Skeletal muscle satellite cell (primary cell): ENCODE measurements around the gene NAALADL2.
"Not testable (repeated sequence)": the region's sequence is repeated elsewhere in the genome, so short reads cannot be mapped to it uniquely, and the experiment has no call there.

Experiments used
- H3K27me3 ChIP-seq: 2 replicates; pipeline ENCODE4 v1.7.0; 2013; ENCODE audit warnings: low read length; ENCODE audit not compliant: control insufficient read depth, insufficient read depth
- H3K36me3 ChIP-seq: 2 replicates; pipeline ENCODE4 v1.7.0; 2013; ENCODE audit warnings: mild to moderate bottlenecking, control low read depth, low read length; ENCODE audit not compliant: insufficient read depth
- H3K4me1 ChIP-seq: 2 replicates; pipeline ENCODE4 v1.7.0; 2013; ENCODE audit warnings: low read length; ENCODE audit not compliant: control insufficient read depth, insufficient read depth
- H3K4me2 ChIP-seq: 2 replicates; pipeline ENCODE4 v1.7.0; 2013; ENCODE audit warnings: mild to moderate bottlenecking, low read length
- H3K4me3 ChIP-seq: 2 replicates; pipeline ENCODE4 v1.7.0; 2013; ENCODE audit warnings: low read length
- H3K9ac ChIP-seq: 2 replicates; pipeline ENCODE4 v1.7.0; 2013; ENCODE audit warnings: mild to moderate bottlenecking, low read depth, low read length, moderate library complexity
- H3K9me3 ChIP-seq: replicated peaks from 2 replicates; pipeline ENCODE4 v1.7.0; 2013; ENCODE audit warnings: mild to moderate bottlenecking, control low read depth, low read length

The NAALADL2 gene

DNA sequence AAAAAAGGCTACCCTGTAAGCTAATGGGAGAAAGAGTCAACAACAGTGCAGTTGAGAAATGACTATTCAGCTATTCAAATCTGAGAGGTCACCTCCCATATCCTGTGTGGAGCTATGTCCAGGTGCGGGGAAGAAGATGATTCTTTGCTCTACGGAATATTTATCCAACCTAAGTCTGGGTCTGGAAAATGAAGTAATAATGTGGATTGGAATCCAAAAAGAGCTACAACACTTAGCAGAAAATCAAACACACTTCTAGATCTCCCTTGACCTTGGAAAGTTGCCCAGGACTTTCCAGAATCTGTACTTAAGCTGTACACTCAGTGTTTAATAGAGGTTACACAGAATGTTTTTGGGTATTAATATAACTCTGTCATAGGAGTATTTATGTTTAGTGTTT is 251.9 kb downstream of the NAALADL2 start:
- Histone ChIP-seq H3K27me3 (no peaks in the 10 kb centered on the region), H3K36me3 (no peaks in the 10 kb centered on the region), H3K9me3 (no peaks in the 10 kb centered on the region), H3K4me2 (no peak overlapping the region), H3K4me1 (peaks cover 8% of the 10 kb centered on the region), H3K4me3 (no peak overlapping the region), H3K9ac (no peak overlapping the region)

DNA sequence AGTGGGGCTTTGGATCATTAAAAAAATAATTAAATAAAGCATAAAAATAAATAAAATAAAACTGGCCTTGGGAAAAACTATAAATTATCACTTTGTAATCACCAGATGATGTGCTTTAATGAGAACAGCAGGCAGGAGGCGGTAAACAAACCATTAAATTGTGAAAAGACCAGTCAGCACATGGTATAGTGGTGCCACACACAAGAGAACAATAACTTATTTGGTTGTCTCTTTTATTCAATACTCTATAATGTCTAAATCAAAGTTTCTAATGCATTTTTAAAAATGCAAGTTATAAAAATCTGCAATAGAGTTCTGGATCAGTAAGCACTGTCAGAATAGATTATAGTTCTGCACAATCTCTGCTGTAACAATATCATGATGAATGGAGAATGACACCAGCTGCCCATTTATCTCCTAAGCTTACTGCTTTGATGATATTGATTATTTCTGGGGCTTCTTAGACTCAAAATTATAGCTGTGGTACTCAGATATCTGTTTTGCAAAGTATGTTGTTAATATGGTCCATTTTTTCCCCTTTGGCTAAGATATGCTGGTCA is 259.3 kb downstream of the NAALADL2 start:
- Histone ChIP-seq H3K9me3 (no peaks in the 10 kb centered on the region), H3K9ac (no peak overlapping the region), H3K4me2 (no peak overlapping the region), H3K4me3 (no peak overlapping the region), H3K4me1 (no peaks in the 10 kb centered on the region), H3K36me3 (no peaks in the 10 kb centered on the region), H3K27me3 (no peaks in the 10 kb centered on the region)

DNA sequence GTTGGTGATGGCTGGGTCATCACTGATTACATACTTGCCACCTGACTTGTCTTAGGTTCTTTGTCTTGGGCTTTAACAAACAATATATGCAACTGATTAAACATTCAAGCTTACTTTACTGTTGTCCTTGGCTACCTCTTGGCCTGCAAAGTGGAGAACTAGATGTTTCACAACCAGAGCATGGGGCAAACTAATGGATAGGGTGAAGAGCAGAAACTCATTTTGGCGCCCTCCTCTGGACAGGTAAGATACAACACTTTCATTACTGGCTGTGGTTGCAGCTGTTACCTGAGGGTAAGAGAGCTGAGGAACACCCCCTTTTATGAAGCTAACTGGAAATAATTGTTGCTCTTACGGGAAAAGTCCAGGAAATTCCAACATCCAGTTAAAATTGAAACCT is 262.1 kb downstream of the NAALADL2 start:
- no peaks in the 10 kb centered on the region for H3K36me3 ChIP-seq
- no peak overlapping the region for H3K9ac ChIP-seq
- H3K9me3 ChIP-seq, result no peaks in the 10 kb centered on the region
- H3K4me1 ChIP-seq, result no peaks in the 10 kb centered on the region
- no peak overlapping the region for H3K4me3 ChIP-seq
- no peaks in the 10 kb centered on the region for H3K27me3 ChIP-seq
- H3K4me2 ChIP-seq, result no peak overlapping the region

GRCh38 chr3:175127075-175127662 is 268.0 kb downstream of the NAALADL2 start:
- no peaks in the 10 kb centered on the region for H3K36me3 ChIP-seq
- H3K9me3 ChIP-seq, result no peaks in the 10 kb centered on the region
- H3K4me3 ChIP-seq, result no peak overlapping the region
- no peaks in the 10 kb centered on the region for H3K4me1 ChIP-seq
- H3K4me2 ChIP-seq, result no peak overlapping the region
- H3K9ac ChIP-seq, result no peak overlapping the region
- H3K27me3 ChIP-seq, result no peaks in the 10 kb centered on the region

DNA sequence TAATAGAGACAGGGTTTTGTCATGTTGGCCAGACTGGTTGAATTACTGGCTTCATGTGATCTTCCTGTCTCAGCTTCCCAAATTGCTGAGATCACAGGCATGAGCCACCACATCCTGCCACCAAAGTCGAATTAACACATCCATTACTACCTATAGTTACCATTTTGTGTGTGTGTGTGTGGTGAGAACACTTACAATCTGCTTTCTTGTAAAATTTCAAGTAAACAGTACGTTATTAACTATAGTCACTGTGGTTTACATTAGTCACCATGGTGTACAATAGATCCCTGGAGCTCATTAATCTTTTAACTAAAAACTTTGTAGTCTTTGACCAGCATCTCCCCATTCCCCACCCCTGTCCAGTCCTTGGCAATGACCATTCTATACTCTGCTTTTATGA is 270.0 kb downstream of the NAALADL2 start:
- H3K27me3 ChIP-seq, result no peaks in the 10 kb centered on the region
- no peak overlapping the region for H3K4me2 ChIP-seq
- no peaks in the 10 kb centered on the region for H3K36me3 ChIP-seq
- H3K9me3 ChIP-seq, result no peaks in the 10 kb centered on the region
- no peak overlapping the region for H3K4me3 ChIP-seq
- no peaks in the 10 kb centered on the region for H3K4me1 ChIP-seq
- H3K9ac ChIP-seq, result no peak overlapping the region

GRCh38 chr3:175129571-175129970 is 270.4 kb downstream of the NAALADL2 start:
- no peaks in the 10 kb centered on the region for H3K36me3 ChIP-seq
- H3K27me3 ChIP-seq, result no peaks in the 10 kb centered on the region

DNA sequence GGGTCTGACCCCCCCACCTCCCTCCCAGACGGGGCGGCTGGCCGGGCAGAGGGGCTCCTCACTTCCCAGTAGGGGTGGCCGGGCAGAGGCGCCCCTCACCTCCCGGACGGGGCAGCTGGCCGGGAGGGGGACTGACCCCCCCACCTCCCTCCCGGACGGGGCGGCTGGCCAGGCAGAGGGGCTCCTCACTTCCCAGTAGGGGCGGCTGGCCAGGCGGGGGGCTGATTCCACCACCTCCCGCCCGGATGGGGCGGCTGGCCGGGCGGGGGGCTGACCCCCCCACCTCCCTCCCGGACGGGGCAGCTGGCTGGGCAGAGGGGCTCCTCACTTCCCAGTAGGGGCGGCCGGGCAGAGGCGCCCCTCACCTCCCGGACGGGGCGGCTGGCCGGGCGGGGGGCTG is 272.7 kb downstream of the NAALADL2 start:
- not testable (repeated sequence) for H3K4me2 ChIP-seq

More at GRCh38 chr3:175129571-175129970, 270.4 kb downstream of the NAALADL2 start:
- Histone ChIP-seq H3K4me1 (no peaks in the 10 kb centered on the region), H3K4me3 (no peak overlapping the region), H3K9me3 (no peaks in the 10 kb centered on the region), H3K9ac (no peak overlapping the region), H3K4me2 (no peak overlapping the region)

DNA sequence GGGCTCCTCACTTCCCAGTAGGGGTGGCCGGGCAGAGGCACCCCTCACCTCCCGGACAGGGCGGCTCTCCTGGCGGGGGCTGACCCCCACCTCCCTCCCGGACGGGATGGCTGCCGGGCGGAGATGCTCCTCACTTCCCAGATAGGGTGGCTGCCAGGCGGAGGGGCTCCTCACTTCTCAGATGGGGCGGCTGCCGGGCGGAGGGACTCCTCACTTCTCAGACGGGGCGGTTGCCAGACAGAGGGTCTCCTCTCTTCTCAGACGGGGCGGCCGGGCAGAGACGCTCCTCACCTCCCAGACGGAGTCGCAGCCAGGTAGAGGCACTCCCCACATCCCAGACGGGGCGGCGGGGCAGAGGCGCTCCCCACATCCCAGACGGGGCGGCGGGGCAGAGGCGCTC is 273.6 kb downstream of the NAALADL2 start:
- H3K27me3 ChIP-seq, H3K4me3 ChIP-seq, H3K36me3 ChIP-seq, H3K9me3 ChIP-seq, H3K4me2 ChIP-seq, H3K4me1 ChIP-seq, H3K9ac ChIP-seq: not testable (repeated sequence)

More for the DNA sequence above, 272.7 kb downstream of the NAALADL2 start:
- not testable (repeated sequence) for H3K9me3 ChIP-seq, H3K9ac ChIP-seq, H3K27me3 ChIP-seq, H3K4me1 ChIP-seq, H3K36me3 ChIP-seq, H3K4me3 ChIP-seq

GRCh38 chr3:175144368-175144767 is 285.2 kb downstream of the NAALADL2 start:
- H3K9ac ChIP-seq, result no peak overlapping the region
- no peaks in the 10 kb centered on the region for H3K36me3 ChIP-seq
- H3K4me2 ChIP-seq, result no peak overlapping the region

GRCh38 chr3:175146258-175146657 is 287.1 kb downstream of the NAALADL2 start:
- H3K9me3 ChIP-seq, result no peaks in the 10 kb centered on the region
- H3K4me3 ChIP-seq, result no peak overlapping the region
- no peak overlapping the region for H3K9ac ChIP-seq
- H3K4me1 ChIP-seq, result no peaks in the 10 kb centered on the region
- H3K27me3 ChIP-seq, result no peaks in the 10 kb centered on the region
- no peaks in the 10 kb centered on the region for H3K36me3 ChIP-seq
- no peak overlapping the region for H3K4me2 ChIP-seq

More at GRCh38 chr3:175144368-175144767, 285.2 kb downstream of the NAALADL2 start:
- no peaks in the 10 kb centered on the region for H3K27me3 ChIP-seq
- H3K9me3 ChIP-seq, result no peaks in the 10 kb centered on the region
- no peak overlapping the region for H3K4me3 ChIP-seq
- H3K4me1 ChIP-seq, result no peaks in the 10 kb centered on the region

DNA sequence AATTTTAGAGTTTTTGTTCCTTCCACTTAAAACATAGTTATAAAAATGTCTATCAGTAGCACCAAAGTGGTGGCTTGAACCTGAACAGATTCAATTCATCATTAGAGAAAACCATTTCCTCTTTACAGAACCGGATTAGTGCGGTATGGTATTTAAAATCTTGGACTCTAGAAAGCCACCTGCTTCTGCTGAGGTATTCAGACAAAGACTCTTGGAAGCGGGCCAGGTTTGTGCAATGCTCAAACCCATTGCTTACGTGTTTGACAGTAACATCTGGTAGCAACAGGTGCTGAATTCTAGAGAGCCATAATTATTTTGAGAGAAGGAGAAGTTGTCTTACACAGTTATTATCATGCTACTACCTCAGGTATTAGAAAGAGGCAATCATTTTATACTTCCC is 290.5 kb downstream of the NAALADL2 start:
- Histone ChIP-seq H3K9ac (no peak overlapping the region), H3K27me3 (no peaks in the 10 kb centered on the region), H3K4me3 (no peak overlapping the region), H3K4me2 (no peak overlapping the region), H3K9me3 (no peaks in the 10 kb centered on the region), H3K36me3 (no peaks in the 10 kb centered on the region), H3K4me1 (no peaks in the 10 kb centered on the region)

- no peaks in the 10 kb centered on the region for H3K36me3 ChIP-seq
- no peak overlapping the region for H3K4me3 ChIP-seq
- H3K27me3 ChIP-seq, result no peaks in the 10 kb centered on the region
- H3K9ac ChIP-seq, result no peak overlapping the region
- H3K9me3 ChIP-seq, result no peaks in the 10 kb centered on the region
- no peak overlapping the region for H3K4me2 ChIP-seq
- H3K4me1 ChIP-seq, result no peaks in the 10 kb centered on the region
These were observed 291.8 kb downstream of the NAALADL2 start for GRCh38 chr3:175150812-175151401.
